SJSA1 (cell line): ENCODE measurements around the gene CCNO. TPM values are rescaled to one million over a fixed set of nuclear protein-coding genes. Genes with fewer than 3 reads are reported as not detected.
A peak's percentile ranks its signal among the peaks of the same experiment; 100 is the strongest.

ENCODE experiments used
- DNase-seq, 2 experiments: peaks; one replicate each; pipeline ENCODE4 v3.0.0-alpha.2; 2015 to 2020; ENCODE audit warnings: low spot score in 2 of 2, low read depth in 1 of 2
- H3K27ac ChIP-seq: fragments of 250-450 bp; sonication (Bioruptor Pico); 2 replicates; pipeline ENCODE4 v1.5.1; 2020; ENCODE audit warnings: mild to moderate bottlenecking, moderate library complexity
- H3K27me3 ChIP-seq: fragments of 250-450 bp; sonication (Bioruptor Pico); replicated peaks from 2 replicates; pipeline ENCODE4 v1.5.1; 2020; ENCODE audit warnings: mild to moderate bottlenecking, moderate library complexity
- H3K36me3 ChIP-seq: fragments of 250-450 bp; sonication (Bioruptor Pico); 2 replicates; pipeline ENCODE4 v1.5.1; 2020; ENCODE audit warnings: mild to moderate bottlenecking
- H3K4me1 ChIP-seq: fragments of 250-450 bp; sonication (Bioruptor Pico); replicated peaks from 2 replicates; pipeline ENCODE4 v1.6.1; 2021; ENCODE audit warnings: mild to moderate bottlenecking
- H3K4me3 ChIP-seq: fragments of 250-450 bp; sonication (Bioruptor Pico); 2 replicates; pipeline ENCODE4 v1.5.1; 2020; ENCODE audit warnings: mild to moderate bottlenecking
- H3K9me3 ChIP-seq: fragments of 250-450 bp; sonication (Bioruptor Pico); replicated peaks from 2 replicates; pipeline ENCODE4 v1.5.1; 2020; ENCODE audit warnings: mild to moderate bottlenecking
- total RNA-seq: library from RNA; depleted of rRNA; stranded (reverse); fragments of >200 nt; shearing (Covaris generic); gene quantifications from 2 replicates; pipeline ENCODE4 v1.2.3, GENCODE V29; 2014

The CCNO gene
- total RNA-seq, 1 experiment from 2014 or later: 0.34 TPM

GRCh38 chr5:55230086-55230629 is 3.2 kb downstream of the CCNO start:
- H3K4me1 ChIP-seq: peaks cover 36% of the 10 kb centered on the region
- H3K27me3 ChIP-seq: no peaks in the 10 kb centered on the region; the same call in 1 of the 2 replicates
- no peaks in the 10 kb centered on the region; the same call in 1 of the 2 replicates for H3K9me3 ChIP-seq
- DNase-seq: no peak
- H3K36me3 ChIP-seq: no peaks in the 10 kb centered on the region
- H3K27ac ChIP-seq: no peak overlapping the region
- H3K4me3 ChIP-seq: no peak overlapping the region

DNA sequence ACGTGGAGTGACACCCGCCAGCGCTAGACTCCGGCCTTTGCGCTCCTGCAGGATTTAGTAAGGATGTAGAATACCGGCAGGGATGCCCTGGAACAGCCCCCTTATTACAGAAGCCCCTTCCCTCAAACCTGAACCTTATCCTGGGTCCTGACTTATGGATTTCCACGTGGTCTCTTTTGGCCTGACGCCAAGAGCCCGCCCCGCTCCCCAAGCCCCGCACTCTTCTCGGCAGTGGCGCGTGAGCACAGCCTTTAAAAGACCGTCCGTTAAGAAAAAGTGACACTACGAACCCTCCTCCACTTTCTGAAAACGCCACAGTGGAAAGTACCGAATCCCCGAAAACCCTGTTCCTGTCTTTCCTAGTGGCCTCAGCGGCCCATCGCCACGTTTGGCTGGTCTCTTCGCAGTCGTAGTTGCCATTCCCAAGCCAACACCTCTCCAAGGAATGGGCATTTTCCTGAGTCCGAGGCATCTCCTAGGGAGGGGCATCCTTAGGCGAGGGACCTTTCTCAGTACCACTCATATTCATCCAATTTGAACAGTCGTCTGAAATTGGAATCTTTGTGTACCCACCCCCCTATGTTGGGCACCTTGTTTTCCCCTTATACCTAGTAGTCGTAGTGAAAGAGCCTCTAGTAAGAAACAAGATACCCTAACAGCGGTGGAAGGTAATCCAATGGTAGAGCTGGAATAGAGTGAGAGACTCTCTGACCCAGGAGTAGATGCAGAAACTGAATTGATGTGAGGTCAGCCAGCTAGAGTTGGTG is 5.6 kb downstream of the CCNO start:
- H3K27me3 ChIP-seq: no peaks in the 10 kb centered on the region; the same call in 1 of the 2 replicates
- peaks cover 21% of the 10 kb centered on the region for H3K4me1 ChIP-seq
- peak in 1 of 2 experiments; percentile 48 for DNase-seq
- no peak overlapping the region for H3K27ac ChIP-seq
- H3K36me3 ChIP-seq: no peaks in the 10 kb centered on the region
- H3K9me3 ChIP-seq: no peaks in the 10 kb centered on the region; the same call in 1 of the 2 replicates
- H3K4me3 ChIP-seq: peak overlapping the region; percentile 48

DNA sequence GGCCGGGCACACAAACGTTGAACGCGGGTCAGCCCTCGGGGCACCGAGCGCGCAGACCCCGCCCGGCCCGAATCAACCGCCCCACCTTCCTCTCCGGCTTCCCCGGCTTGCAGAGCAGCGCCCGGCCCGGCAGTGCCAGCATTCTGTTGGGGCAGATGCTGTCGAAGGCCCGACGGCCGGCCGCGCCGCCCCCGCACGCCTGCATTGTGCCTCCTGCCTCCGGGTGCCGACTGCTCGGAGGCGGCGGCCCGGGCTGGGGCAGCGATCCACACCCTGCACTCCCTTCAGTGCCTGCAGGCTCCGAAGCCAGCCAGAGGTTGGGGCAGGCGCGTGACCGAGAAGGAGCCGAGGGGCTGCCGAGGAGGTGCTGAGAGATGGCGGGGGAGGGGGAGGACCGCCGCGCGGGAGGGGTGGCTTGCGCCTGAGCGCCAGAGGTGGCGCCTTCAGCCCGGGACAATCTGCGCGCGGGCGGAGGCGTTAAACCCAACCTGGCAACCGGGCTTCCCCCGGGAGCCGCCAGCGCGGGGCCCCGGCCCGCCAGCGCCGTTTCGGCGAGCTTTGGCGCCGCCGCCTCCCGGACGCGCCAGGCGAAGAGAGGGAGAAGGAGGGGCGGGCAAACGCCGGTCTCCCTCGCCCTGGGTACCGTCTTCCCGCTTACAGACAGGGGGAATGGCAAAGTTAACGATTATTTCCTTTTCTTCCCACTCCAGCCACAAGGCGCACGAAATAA is 6.3 kb downstream of the CCNO start, which contains the start of gene MCIDAS:
Gene MCIDAS (minus strand): TSS at position 382 of the 730 bp plus-strand sequence. CDS start 177 bp downstream, at position 205.
- no peak within 1 kb of the TSS for H3K27ac ChIP-seq
- H3K4me3 ChIP-seq: peak within 1 kb of the TSS; percentile 48
- H3K4me1 ChIP-seq: peaks cover 16% of the 10 kb centered on the region
- H3K9me3 ChIP-seq: no peaks in the 10 kb centered on the region; the same call in 1 of the 2 replicates
- DNase-seq: peak; percentile 74 to 76
- no peaks in the 10 kb centered on the region for H3K36me3 ChIP-seq
- H3K27me3 ChIP-seq: no peaks in the 10 kb centered on the region; the same call in 1 of the 2 replicates

DNA sequence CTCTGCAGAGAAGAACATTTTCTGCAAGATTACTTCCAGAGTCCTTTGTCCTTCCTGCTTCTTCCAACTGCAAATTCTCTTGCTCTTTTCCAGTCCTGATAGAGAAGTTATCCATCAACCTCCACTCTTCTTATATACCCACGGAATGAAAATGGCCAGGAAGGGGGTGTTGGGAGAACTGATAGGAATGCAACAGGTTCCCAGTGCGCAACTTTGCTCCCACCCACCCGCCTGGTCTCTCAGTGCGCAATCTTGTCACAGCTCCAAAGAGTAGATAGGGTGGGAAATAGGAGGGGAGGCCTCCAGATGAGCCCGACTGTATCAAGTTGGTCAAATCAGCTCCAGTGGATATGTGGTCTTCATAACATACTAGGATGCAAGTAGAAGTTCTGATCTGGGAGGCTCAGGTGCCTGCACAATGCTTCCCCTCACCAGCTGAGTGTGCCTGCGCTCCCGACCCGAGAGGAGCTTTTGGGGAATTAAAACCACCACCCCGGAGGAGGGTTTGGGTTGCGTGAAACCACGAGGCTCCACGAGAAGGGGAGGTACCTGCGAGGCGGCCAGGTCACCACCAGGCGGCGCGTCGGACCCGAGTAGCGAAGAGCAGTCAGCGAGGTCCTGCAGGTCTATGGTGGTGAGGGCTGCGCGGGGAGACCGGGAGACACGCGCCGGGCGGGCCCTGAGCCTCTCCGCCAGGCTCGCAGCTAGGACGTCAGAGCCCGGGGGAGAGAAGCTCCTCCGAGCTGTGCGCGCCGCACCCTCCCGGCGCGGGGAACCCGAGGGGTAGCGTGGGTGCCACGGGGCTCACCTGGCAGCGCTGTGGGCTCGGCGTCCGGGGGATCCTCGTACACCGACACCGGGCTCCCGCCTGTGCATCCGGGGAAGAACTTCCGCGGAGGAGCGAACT is 7.1 kb downstream of the CCNO start:
- Histone ChIP-seq H3K27me3 (no peaks in the 10 kb centered on the region), H3K27ac (no peak overlapping the region), H3K9me3 (no peaks in the 10 kb centered on the region; the same call in 1 of the 2 replicates), H3K4me1 (peaks cover 16% of the 10 kb centered on the region), H3K4me3 (peak overlapping the region; percentile 48), H3K36me3 (no peaks in the 10 kb centered on the region)
- peak; percentile 72 to 86 for DNase-seq

DNA sequence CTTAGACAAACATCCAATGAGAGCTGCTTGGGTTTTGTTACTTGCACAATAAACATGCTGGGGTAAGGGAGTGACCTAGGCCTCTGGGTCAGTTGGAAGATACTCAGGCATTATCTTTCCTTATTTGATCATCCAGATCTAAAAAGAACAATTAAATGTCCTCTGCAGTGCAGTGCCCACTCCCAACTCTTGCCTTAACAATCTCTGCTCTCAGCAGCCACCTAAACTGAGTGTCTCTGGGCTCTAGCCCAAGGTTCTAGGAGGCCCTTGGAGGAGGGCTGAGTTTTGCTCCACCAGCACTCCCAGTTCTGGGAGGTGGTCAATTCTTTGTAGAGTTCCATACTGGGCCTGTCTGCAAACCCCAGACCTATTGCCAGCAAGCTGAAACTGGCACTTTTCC is 8.1 kb downstream of the CCNO start:
- no peaks in the 10 kb centered on the region for H3K27me3 ChIP-seq
- peaks cover 16% of the 10 kb centered on the region for H3K4me1 ChIP-seq
- H3K4me3 ChIP-seq: no peak overlapping the region
- no peaks in the 10 kb centered on the region for H3K36me3 ChIP-seq
- DNase-seq: no peak
- no peaks in the 10 kb centered on the region; the same call in 1 of the 2 replicates for H3K9me3 ChIP-seq
- H3K27ac ChIP-seq: no peak overlapping the region

DNA sequence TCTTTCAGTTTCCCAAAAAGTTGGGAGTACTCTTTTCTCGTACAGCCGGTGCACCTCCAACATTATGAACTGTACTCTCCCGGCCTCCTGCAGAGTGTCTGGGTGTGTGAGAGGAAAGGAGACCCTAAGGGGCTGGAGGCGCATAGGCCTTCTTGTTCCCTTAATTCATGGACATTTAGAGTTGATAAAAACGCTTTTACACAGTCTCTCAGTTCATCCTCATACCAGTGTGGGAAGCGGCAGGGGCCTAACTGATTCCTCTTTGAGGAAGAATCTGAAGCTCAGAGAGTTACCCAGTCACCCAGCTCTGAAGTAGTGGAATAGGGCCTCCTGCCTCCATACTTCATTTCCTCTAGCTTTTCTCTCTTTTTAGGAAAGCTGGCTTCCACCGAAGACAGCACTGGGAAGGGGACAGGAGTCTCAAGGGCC is 9.6 kb downstream of the CCNO start:
- Histone ChIP-seq H3K4me1 (peaks cover 16% of the 10 kb centered on the region), H3K4me3 (no peak overlapping the region), H3K9me3 (no peaks in the 10 kb centered on the region; the same call in 1 of the 2 replicates), H3K27me3 (no peaks in the 10 kb centered on the region), H3K27ac (no peak overlapping the region), H3K36me3 (no peaks in the 10 kb centered on the region)
- no peak for DNase-seq

- H3K9me3 ChIP-seq: no peaks in the 10 kb centered on the region; the same call in 1 of the 2 replicates
- H3K4me3 ChIP-seq: no peak overlapping the region
- no peaks in the 10 kb centered on the region for H3K27me3 ChIP-seq
- no peak overlapping the region for H3K27ac ChIP-seq
- H3K36me3 ChIP-seq: no peaks in the 10 kb centered on the region
- H3K4me1 ChIP-seq: peaks cover 16% of the 10 kb centered on the region
- DNase-seq: no peak
Observed at GRCh38 chr5:55222985-55223811, 10.2 kb downstream of the CCNO start.

DNA sequence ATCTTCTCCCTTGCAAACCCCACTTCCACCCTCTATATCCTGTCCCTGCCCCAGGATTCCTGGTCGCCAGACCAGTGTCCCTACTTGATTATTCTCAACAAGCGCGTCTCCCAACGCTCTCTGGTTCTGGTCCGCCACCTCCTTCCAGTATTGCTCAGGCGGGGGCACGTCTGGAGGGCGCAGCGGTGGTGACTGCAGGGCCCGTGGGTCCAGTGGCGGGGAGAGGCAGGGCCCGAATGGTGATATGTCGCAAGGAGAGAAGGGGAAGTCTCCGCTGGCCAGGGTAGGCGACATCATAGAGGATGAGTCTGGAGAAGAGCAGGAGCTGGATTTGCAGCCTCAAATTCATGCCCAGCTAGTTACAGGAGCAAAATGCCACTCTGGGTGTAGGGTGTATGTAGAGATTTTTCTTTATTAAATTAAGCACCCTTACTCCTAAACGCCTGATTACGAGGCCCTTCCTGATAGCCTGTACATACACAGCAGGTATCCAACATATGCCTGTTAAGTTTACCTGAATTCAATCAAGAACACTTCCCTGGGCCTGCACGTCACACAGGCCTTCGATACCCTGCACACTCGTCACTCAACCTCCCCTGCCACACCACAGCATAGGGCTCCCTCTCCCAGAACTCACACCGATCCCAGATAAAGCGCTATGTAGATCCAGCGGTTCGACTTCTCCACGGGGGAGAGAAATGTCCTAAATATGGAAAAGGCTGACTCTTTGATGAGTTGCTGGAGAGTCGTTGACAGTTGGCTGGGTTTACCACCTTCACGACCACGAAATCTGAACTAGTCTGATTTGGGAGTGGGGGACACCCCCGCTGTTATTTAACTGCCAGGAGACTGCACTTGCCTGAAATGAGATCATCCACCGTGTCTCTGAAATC is 11.1 kb downstream of the CCNO start:
- H3K4me3 ChIP-seq: no peak overlapping the region
- H3K27ac ChIP-seq: no peak overlapping the region
- DNase-seq: no peak
- H3K9me3 ChIP-seq: no peaks in the 10 kb centered on the region; the same call in 1 of the 2 replicates
- peaks cover 10% of the 10 kb centered on the region for H3K4me1 ChIP-seq
- H3K27me3 ChIP-seq: no peaks in the 10 kb centered on the region
- no peaks in the 10 kb centered on the region for H3K36me3 ChIP-seq

GRCh38 chr5:55220433-55221185 is 12.8 kb downstream of the CCNO start:
- Histone ChIP-seq H3K36me3 (no peaks in the 10 kb centered on the region), H3K4me1 (no peaks in the 10 kb centered on the region), H3K9me3 (no peaks in the 10 kb centered on the region), H3K4me3 (no peak overlapping the region), H3K27me3 (no peaks in the 10 kb centered on the region), H3K27ac (no peak overlapping the region)
- DNase-seq: no peak

GRCh38 chr5:55219770-55220169 is 13.6 kb downstream of the CCNO start:
- H3K36me3 ChIP-seq: no peaks in the 10 kb centered on the region
- no peak overlapping the region for H3K27ac ChIP-seq
- no peaks in the 10 kb centered on the region for H3K9me3 ChIP-seq
- H3K4me1 ChIP-seq: no peaks in the 10 kb centered on the region
- no peak for DNase-seq
- no peaks in the 10 kb centered on the region for H3K27me3 ChIP-seq
- no peak overlapping the region for H3K4me3 ChIP-seq

DNA sequence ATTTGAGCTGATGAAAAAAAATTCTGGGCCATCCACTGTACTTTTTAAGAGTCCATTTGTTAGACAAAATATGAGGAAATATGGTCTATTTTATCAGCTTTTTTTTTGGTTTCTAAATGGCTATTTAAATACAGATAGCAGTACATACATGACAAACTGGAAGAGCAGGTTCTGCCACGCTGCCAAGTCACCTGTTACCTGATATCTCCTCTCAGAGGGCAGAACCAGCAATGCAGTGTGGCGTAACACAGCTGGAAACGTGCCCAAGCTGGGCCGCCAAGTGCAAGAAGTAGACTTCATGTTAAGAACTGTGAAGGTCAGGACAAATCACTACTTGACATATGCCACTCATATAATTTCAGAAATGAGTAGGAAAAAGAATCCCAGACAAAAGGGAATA is 14.4 kb downstream of the CCNO start:
- Histone ChIP-seq H3K9me3 (no peaks in the 10 kb centered on the region), H3K4me1 (no peaks in the 10 kb centered on the region), H3K4me3 (no peak overlapping the region), H3K27ac (no peak overlapping the region), H3K27me3 (0 out of 2 replicates have a peak, but pooled peaks cover 3% of the 10 kb centered on the region), H3K36me3 (no peaks in the 10 kb centered on the region)
- no peak for DNase-seq
